Brain microvascular endothelial cell (primary cell): ENCODE data around the gene TEPSIN.

Experiments
- DNase-seq: peaks from one replicate; pipeline ENCODE4 v3.0.0-alpha.2; 2020
- H3K27ac ChIP-seq: fragments of 250-450 bp; sonication (Bioruptor Pico); 2 replicates; pipeline ENCODE4 v1.5.1; 2020; ENCODE audit warnings: mild to moderate bottlenecking, moderate library complexity
- H3K27me3 ChIP-seq: fragments of 250-450 bp; sonication (Bioruptor Pico); replicated peaks from 2 replicates; pipeline ENCODE4 v1.5.1; 2020; ENCODE audit warnings: mild to moderate bottlenecking
- H3K36me3 ChIP-seq: fragments of 250-450 bp; sonication (Bioruptor Pico); replicated peaks from 2 replicates; pipeline ENCODE4 v1.5.1; 2020; ENCODE audit warnings: mild to moderate bottlenecking
- H3K4me3 ChIP-seq: 2 replicates; pipeline ENCODE4 v1.5.1; 2011; ENCODE audit warnings: low read depth, mild to moderate bottlenecking, control low read depth, low read length, moderate library complexity
- CTCF ChIP-seq: IDR thresholded peaks from 2 replicates; pipeline ENCODE4 v1.5.1; 2011; ENCODE audit warnings: low read depth, mild to moderate bottlenecking, moderate library complexity, low read length, control low read depth, inconsistent platforms; ENCODE audit errors: missing control alignments
- in situ Hi-C: cut with HindIII; loops from 2 replicates; pipeline ENCODE4 v1.10.0; 2017; ENCODE audit warnings: low sequenced_read_pairs, low pct_ligation_motif_present

Gene TEPSIN

GRCh38 chr17:81202318-81202717, 36.5 kb downstream of the TEPSIN start:
- H3K27ac ChIP-seq = no peak overlapping the region
- DNase-seq = no peak
- H3K4me3 ChIP-seq = no peak overlapping the region
- no peaks in the 10 kb centered on the region for H3K36me3 ChIP-seq
- H3K27me3 ChIP-seq = no peaks in the 10 kb centered on the region
- TF ChIP-seq CTCF = no peak
- in situ Hi-C loops = no loop called here

GRCh38 chr17:81200695-81201580, 37.9 kb downstream of the TEPSIN start:
- no peak overlapping the region for H3K4me3 ChIP-seq
- TF ChIP-seq CTCF = peak; percentile 75
- DNase-seq = peak; percentile 84

GRCh38 chr17:81200201-81200600, 38.7 kb downstream of the TEPSIN start:
- TF ChIP-seq CTCF = no peak
- in situ Hi-C loops = no loop called here
- no peak for DNase-seq
- Histone ChIP-seq H3K4me3 (no peak overlapping the region), H3K27me3 (no peaks in the 10 kb centered on the region), H3K27ac (no peak overlapping the region), H3K36me3 (no peaks in the 10 kb centered on the region)

More at GRCh38 chr17:81200695-81201580, 37.9 kb downstream of the TEPSIN start:
- in situ Hi-C loops = no loop called here
- no peaks in the 10 kb centered on the region for H3K36me3 ChIP-seq
- H3K27me3 ChIP-seq = no peaks in the 10 kb centered on the region
- H3K27ac ChIP-seq = no peak overlapping the region

- no peak for TF ChIP-seq CTCF
- Histone ChIP-seq H3K27me3 (no peaks in the 10 kb centered on the region), H3K36me3 (no peaks in the 10 kb centered on the region), H3K27ac (no peak overlapping the region), H3K4me3 (no peak overlapping the region)
- in situ Hi-C loops = no loop called here
- DNase-seq = no peak
Observed at GRCh38 chr17:81199482-81199830, 39.4 kb downstream of the TEPSIN start.

GRCh38 chr17:81198826-81199481, 39.9 kb downstream of the TEPSIN start:
- in situ Hi-C loops = no loop called here

More at GRCh38 chr17:81198826-81199481, 39.9 kb downstream of the TEPSIN start:
- H3K27ac ChIP-seq = no peak overlapping the region
- DNase-seq = no peak
- no peaks in the 10 kb centered on the region for H3K36me3 ChIP-seq
- H3K27me3 ChIP-seq = no peaks in the 10 kb centered on the region
- TF ChIP-seq CTCF = no peak
- H3K4me3 ChIP-seq = no peak overlapping the region
